GM10266 (cell line): ENCODE measurements around the gene LRRC14B.

Source experiments
- DNase-seq: peaks from one replicate; pipeline ENCODE4 v3.0.0; 2012; ENCODE audit errors: extremely low spot score
- CTCF ChIP-seq: IDR thresholded peaks from 2 replicates; pipeline ENCODE4 v1.5.1; 2012; ENCODE audit warnings: mild to moderate bottlenecking, low read depth; ENCODE audit not compliant: control insufficient read depth, insufficient read depth; ENCODE audit errors: missing control alignments

The LRRC14B gene

GRCh38 chr5:204462-204861 lies 13.2 kb downstream of the LRRC14B start:
- TF ChIP-seq CTCF = no peak
- no peak for DNase-seq

GRCh38 chr5:204966-205670 lies 13.8 kb downstream of the LRRC14B start:
- no peak for DNase-seq
- no peak for TF ChIP-seq CTCF

GRCh38 chr5:206406-206805 lies 15.1 kb downstream of the LRRC14B start:
- no peak for DNase-seq
- no peak for TF ChIP-seq CTCF

- no peak for DNase-seq
- TF ChIP-seq CTCF = no peak
Observed at GRCh38 chr5:206927-207536, 15.7 kb downstream of the LRRC14B start.

- TF ChIP-seq CTCF = no peak
- DNase-seq = no peak
Observed at GRCh38 chr5:207599-207998, 16.3 kb downstream of the LRRC14B start.

- no peak for DNase-seq
- no peak for TF ChIP-seq CTCF
Observed at GRCh38 chr5:208449-209114, 17.3 kb downstream of the LRRC14B start.
